GM23248 (cell line): Measurements from ENCODE around the gene GPATCH2.

ENCODE experiments used
- EZH2 ChIP-seq: fragments of 200-600 bp; sonication (generic); IDR thresholded peaks from 2 replicates; pipeline ENCODE4 v1.6.1; 2018; ENCODE audit warnings: antibody characterized with exemption, mild to moderate bottlenecking; ENCODE audit not compliant: insufficient read depth, poor library complexity, severe bottlenecking
- EZH2phosphoT487 ChIP-seq: fragments of 200-600 bp; sonication (generic); IDR thresholded peaks from 2 replicates; pipeline ENCODE4 v1.6.1; 2018; ENCODE audit warnings: antibody characterized with exemption, moderate library complexity, mild to moderate bottlenecking, low read depth; ENCODE audit not compliant: insufficient read depth

GRCh38 chr1:217402301-217402700 lies 228.6 kb downstream of the GPATCH2 start:
- TF ChIP-seq EZH2phosphoT487 (no peak), EZH2 (no peak)
